Body of pancreas (tissue), 4 donors: ENCODE measurements around the gene NXF1. TPM values are rescaled to one million over a fixed set of nuclear protein-coding genes. Genes with fewer than 3 reads are reported as not detected.

ENCODE experiments used
- ATAC-seq: fragments of 150-250 bp; one replicate; pipeline ENCODE4 v1.9.1; 2016
- DNase-seq, 4 donors: peaks; one replicate each; pipeline ENCODE4 v3.0.0-alpha.2; 2019
- H3K27ac ChIP-seq, 4 donors: fragments of 200-600 bp; sonication (generic); 1 replicate in 3 of 4; 2 replicates in 1 of 4; pipeline versions ENCODE4 v1.5.1 to v1.6.1; 2016 to 2019; ENCODE audit warnings: mild to moderate bottlenecking in 1 of 4, mixed read lengths in 1 of 4, moderate library complexity in 1 of 4
- H3K27me3 ChIP-seq, 2 donors: fragments of 200-600 bp; sonication (generic); one replicate each; pipeline ENCODE4 v1.6.0; 2016; ENCODE audit warnings: mild to moderate bottlenecking in 1 of 2
- H3K36me3 ChIP-seq, 2 donors: fragments of 200-600 bp; sonication (generic); replicated peaks in 1 of 2; 2 replicates each; pipeline ENCODE4 v1.5.1; 2016; ENCODE audit warnings: low read depth in 2 of 2; ENCODE audit not compliant: insufficient read depth in 1 of 2
- H3K4me1 ChIP-seq: fragments of 200-600 bp; sonication (generic); one replicate; pipeline ENCODE4 v1.6.0; 2016
- H3K4me3 ChIP-seq, 2 donors: fragments of 200-600 bp; sonication (generic); 1 replicate in 1 of 2; 2 replicates in 1 of 2; pipeline ENCODE4 v1.5.1; 2016 to 2019
- H3K9me3 ChIP-seq, 3 donors: fragments of 200-600 bp; sonication (generic); 1 replicate in 2 of 3; 2 replicates in 1 of 3; pipeline ENCODE4 v1.5.1; 2016
- CTCF ChIP-seq, 7 experiments: fragments of 450-650 bp in 4 of 7; fragments of 200-600 bp in 3 of 7; sonication (generic) in 3 of 7; IDR thresholded peaks; one replicate each; pipeline ENCODE4 v1.5.1; 2016 to 2019; ENCODE audit warnings: antibody characterized with exemption in 7 of 7
- POLR2A ChIP-seq, 3 donors: fragments of 450-650 bp; IDR thresholded peaks; one replicate each; pipeline ENCODE4 v1.6.1; 2016; ENCODE audit warnings: antibody characterized with exemption in 3 of 3, mild to moderate bottlenecking in 2 of 3
- WGBS, 2 donors: methylation state at CpG; one replicate each; pipeline ENCODE4 v1.1.5; 2017; 5-methylcytosine and 5-hydroxymethylcytosine counted together
- intact Hi-C: fragments of 100-400 bp; cut with DNase I; formaldehyde crosslinking; loops from one replicate; pipeline ENCODE4 v1.15.1; 2023
- total RNA-seq, 2 donors: library from RNA; depleted of rRNA; stranded (reverse); fragments of >200 nt; gene quantifications; one replicate each; pipeline ENCODE4 v1.1.0, GENCODE V29; 2016

NXF1 gene
- total RNA-seq, 2 donors from 2014 or later, result 49.8 to 108 TPM

DNA sequence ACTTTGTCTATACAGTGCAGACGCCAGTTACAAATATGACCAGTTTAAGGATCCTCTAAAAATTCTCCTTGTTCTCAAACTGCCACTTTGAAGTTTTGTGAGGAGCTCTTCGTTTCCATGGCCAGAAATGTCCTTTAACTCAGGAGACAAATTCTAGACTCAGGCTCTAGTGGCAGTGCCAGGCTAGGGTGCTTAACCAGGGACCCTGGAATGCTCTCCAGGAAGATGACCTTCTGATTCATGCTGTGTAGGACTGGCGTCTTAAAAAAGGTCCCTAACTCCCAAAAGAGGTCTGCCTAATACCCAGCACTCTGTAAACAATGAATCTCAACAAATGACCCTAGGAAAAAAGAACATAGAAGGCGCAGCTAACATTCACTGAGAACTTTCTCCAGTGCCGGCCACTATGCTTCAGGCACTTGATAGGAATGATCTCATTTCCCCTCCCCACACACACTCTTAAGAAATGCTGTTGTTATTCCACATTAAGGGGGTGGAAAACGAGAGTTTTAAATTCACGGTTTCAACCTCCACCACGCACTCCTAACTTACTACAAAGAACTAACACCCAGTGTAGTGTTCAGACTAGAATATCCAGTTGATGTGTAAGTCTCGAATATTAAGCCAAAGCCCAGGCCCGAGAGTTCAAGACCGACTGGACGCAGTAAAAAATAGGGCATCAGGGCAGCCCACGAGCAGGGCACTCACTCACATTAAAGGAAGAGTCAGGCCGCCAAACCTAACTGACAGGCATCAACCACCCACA, 747 bp downstream of the NXF1 start:
- peak overlapping the region; percentile 56 to 84 for H3K4me3 ChIP-seq
- ATAC-seq (peak; percentile 2), DNase-seq (no peak)
- peaks cover 25% of the 10 kb centered on the region for H3K4me1 ChIP-seq
- no peaks in the 10 kb centered on the region for H3K27me3 ChIP-seq
- H3K9me3 ChIP-seq, result no peaks in the 10 kb centered on the region
- peak overlapping the region; percentile 35 to 92 (median 84) for H3K27ac ChIP-seq
- 3 to 5% methylated on average over 14 of the region's 14 CpGs for WGBS, 2 donors
- no peak for TF ChIP-seq POLR2A (IDR thresholded peaks at IDR 0.05)
- no peak for TF ChIP-seq CTCF (IDR thresholded peaks at IDR 0.05)
- intact Hi-C loops, result no loop called here
- peaks cover 6 to 18% of the 10 kb centered on the region in 2 donors for H3K36me3 ChIP-seq

DNA sequence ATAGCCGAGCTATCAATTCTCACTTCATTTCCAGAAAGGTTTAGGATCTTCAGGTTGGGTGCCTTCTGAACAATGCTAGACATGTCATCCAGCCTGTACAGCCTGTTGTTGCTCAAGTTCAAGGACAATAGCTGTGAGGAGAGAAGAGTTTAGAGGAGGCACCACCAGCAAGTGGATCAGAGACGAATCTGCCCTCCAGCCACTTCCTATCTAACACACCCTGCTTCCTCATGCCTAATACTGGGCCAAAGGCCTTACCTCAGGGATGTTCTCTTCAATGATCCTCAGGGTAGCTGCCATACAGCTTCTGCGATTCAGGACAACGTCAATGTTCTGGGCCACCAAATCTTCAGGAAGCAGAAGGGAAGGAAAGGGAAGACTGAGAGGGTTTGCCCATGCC, 4.2 kb downstream of the NXF1 start:
- no peak overlapping the region for H3K27ac ChIP-seq
- TF ChIP-seq CTCF (IDR thresholded peaks at IDR 0.05), result no peak
- TF ChIP-seq POLR2A (IDR thresholded peaks at IDR 0.05), result no peak
- peaks cover 6 to 36% of the 10 kb centered on the region in 2 donors for H3K36me3 ChIP-seq
- ATAC-seq, result no peak
- intact Hi-C loops, result no loop called here
- WGBS, 2 donors, result 74 to 84% methylated on average over 4 of the region's 4 CpGs
- no peak for DNase-seq
- H3K4me3 ChIP-seq, result no peak overlapping the region
- H3K27me3 ChIP-seq, result no peaks in the 10 kb centered on the region
- H3K4me1 ChIP-seq, result peaks cover 18% of the 10 kb centered on the region
- no peaks in the 10 kb centered on the region for H3K9me3 ChIP-seq

DNA sequence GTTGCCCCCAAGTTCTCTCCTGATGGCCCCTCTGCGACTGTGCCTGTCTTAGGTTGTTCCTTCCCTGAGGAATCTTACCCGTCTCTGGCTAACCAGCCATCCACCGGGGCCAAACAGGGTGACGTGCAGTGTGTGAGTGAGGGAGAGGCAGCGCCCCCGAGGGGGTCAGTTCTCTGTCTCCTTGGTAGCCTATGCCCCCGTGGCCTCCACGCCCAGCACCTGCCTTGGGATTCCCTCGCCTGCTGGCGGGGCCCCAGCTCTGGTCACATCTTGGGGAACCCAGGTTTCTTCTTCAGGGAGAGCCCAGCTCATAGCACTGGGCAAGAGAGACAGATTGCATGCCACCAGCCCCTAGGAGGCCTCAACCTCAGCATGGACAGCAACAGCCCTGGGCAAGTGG, 5.8 kb downstream of the NXF1 start:
- Histone ChIP-seq H3K9me3 (no peaks in the 10 kb centered on the region), H3K27me3 (no peaks in the 10 kb centered on the region), H3K36me3 (peaks cover 6 to 50% of the 10 kb centered on the region in 2 donors), H3K4me1 (peaks cover 12% of the 10 kb centered on the region), H3K27ac (no peak overlapping the region), H3K4me3 (no peak overlapping the region)
- intact Hi-C loops, result no loop called here
- no peak for DNase-seq
- no peak for TF ChIP-seq POLR2A (IDR thresholded peaks at IDR 0.05)
- no peak for TF ChIP-seq CTCF (IDR thresholded peaks at IDR 0.05)
- WGBS, 2 donors, result 88 to 91% methylated on average over 8 to 10 of the region's 10 CpGs
- ATAC-seq, result no peak

DNA sequence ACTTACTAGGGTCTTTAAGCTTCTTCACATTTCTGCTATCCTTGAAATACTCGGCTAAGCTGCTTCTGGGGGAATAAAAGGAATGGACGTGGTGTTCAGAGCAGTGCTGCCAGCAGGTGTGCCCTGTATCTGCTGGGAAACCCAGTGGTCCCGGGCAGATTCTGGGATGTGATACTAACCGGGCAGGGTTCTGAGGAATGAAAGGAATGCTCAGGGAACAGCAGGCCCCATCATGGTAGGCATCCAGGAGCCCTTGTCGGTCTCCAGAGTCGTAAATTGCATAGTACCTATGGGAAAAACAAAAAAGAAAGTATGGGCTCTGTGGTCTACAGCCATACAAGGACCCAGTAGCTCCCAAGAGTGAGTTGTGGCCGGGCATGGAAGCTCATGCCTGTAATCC, 9.0 kb downstream of the NXF1 start:
- no peaks in the 10 kb centered on the region for H3K9me3 ChIP-seq
- ATAC-seq (no peak), DNase-seq (no peak)
- TF ChIP-seq POLR2A (IDR thresholded peaks at IDR 0.05), result no peak
- no peak for TF ChIP-seq CTCF (IDR thresholded peaks at IDR 0.05)
- H3K4me1 ChIP-seq, result peaks cover 8% of the 10 kb centered on the region
- WGBS, 2 donors, result 82 to 92% methylated on average over 7 of the region's 7 CpGs
- H3K27me3 ChIP-seq, result no peaks in the 10 kb centered on the region
- intact Hi-C loops, result no loop called here
- H3K27ac ChIP-seq, result no peak overlapping the region
- peaks cover 11 to 50% of the 10 kb centered on the region in 2 donors for H3K36me3 ChIP-seq
- H3K4me3 ChIP-seq, result no peak overlapping the region
